OCI-M2 (cell line): ENCODE results near the gene DXO.
"Not testable (repeated sequence)": the region's sequence is repeated elsewhere in the genome, so short reads cannot be mapped to it uniquely, and the experiment has no call there.

Experiments used
- DNase-seq: peaks from one replicate; lab custom pipeline; 2025; ENCODE audit not compliant: unreplicated experiment; lab: John Stamatoyannopoulos, UW

DXO gene

GRCh38 chr6:31980195-31980876, 8.4 kb upstream of the DXO start:
- DNase-seq, result not testable (repeated sequence)

GRCh38 chr6:31979238-31979898, 7.4 kb upstream of the DXO start:
- no peak for DNase-seq

- no peak for DNase-seq
Measured at GRCh38 chr6:31978831-31979230, 6.9 kb upstream of the DXO start.

- DNase-seq, result no peak
Measured at GRCh38 chr6:31977816-31978431, 6.0 kb upstream of the DXO start.

DNA sequence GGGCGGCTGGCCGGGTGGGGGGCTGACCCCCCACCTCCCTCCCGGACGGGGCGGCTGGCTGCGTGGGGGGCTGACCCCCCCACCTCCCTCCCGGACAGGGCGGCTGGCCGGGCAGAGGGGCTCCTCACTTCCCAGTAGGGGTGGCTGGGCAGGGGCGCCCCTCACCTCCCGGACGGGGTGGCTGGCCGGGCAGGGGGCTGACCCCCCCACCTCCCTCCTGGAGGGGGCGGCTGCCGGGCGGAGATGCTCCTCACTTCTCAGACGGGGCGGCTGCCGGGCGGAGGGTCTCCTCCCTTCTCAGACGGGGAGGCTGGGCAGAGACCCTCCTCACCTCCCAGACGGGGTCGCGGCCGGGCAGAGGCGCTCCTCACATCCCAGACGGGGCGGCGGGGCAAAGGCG, 4.1 kb upstream of the DXO start:
- not testable (repeated sequence) for DNase-seq

GRCh38 chr6:31972709-31973350, 892 bp upstream of the DXO start:
- DNase-seq, result peak; percentile 29

DNA sequence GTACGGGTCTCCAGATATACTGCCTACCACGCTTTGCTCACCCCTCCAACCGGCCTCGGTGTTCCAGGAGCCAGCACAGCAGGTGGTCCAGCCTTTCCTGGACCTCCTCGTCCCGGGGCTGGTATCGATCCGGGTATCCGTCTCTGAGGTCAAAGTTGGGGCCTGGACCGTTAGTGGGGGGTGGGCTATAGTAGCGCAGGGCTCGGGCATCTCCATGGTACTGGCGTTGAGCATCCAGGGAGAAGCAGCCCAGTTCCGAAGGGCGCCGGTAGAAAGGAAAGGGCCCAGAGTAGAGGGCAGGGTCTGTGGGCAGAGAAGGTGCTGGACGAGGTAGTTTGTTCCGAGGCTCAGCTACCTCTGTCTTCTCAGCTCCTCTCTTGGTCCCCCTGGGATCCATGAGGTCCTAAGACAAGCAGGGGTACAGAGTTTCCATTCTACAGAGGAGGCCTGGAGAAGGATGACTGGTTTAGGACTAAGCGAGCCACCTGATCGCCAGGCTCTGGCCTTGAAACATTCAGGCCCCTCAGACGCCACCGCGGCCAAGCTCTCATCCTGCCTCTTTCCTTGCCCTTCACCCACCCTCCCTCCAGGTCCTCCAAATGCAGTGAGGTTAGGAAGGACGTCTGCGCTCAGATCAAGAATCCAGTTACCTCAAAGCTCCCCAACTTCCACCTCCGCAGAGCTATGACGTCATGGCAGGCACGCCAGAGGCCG, 502 bp downstream of the DXO start:
- DNase-seq, result no peak

DNA sequence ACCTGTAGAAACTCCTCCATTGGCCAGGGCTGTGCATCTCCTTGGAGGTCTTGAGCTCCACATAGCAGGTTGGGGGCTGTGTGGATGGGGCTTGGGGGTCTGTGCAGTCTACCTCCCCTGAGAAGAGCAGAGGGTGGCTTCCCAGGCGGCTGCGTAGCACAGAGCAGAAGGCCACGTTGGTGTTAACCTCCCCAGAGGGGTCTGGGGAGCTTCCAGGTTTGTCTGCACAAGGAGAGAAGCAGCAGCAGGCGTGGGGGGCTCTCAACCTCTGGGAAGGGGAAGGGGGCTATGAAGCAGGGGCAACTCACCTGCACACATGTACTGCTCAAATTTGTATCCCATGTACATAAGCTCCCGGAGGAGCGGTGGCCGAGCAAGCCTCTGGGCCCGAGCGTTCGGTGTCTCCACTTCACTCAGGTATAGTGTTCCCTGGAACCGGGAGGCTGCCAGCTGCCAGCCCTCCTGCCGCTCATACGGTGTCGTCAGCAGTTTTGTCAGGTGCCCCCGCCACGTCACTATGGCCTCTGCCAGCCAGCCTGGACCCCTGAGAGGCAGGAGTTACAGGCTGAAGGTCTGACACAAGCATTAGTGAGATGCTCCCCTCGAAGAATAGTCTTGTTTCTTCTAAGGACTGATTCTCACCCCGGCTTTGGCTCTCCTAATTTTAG, 1.2 kb downstream of the DXO start:
- no peak for DNase-seq

- no peak for DNase-seq
Measured at GRCh38 chr6:31969712-31970603, 2.0 kb downstream of the DXO start.

GRCh38 chr6:31968791-31969711, 2.9 kb downstream of the DXO start:
- DNase-seq, result no peak

DNA sequence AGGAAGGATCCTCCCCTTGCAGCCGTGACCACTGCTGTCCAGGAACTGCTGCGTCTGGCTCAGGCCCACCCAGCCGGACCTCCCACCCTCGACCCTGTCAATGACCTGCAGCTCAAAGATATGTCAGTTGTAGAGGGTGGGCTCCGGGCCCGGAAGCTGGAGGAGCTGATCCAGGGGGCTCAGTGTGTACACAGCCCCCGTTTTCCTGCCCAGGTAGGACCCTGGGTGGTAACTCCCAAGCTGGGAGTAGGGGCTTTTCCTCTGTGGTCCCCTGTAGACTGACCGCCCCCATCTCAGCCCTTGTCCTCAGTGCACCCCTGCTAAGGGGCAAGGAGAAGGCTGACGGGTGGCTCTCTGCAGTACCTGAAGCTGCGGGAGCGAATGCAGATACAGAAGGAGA, 3.6 kb downstream of the DXO start:
- DNase-seq, result no peak

DNA sequence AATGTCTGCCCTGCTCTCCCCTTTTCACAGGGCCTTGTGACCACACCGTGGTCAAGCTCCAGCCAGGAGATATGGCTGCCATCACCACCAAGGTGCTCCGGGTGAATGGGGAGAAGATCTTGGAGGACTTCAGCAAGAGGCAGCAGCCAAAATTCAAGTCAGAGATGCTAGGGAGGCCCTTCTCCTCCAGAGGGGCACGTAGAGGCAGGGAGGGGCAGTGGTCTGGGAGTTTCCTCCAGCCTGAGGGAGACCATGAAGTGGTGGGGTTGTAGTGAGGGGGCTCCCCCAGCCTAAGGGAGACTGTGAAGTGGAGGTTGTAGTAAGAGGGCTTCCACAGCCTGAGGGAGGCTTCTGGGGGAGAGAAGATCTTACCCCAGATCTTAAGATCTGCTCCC, 4.0 kb downstream of the DXO start:
- no peak for DNase-seq

- DNase-seq, result no peak
Measured at GRCh38 chr6:31966997-31967925, 4.7 kb downstream of the DXO start.

- DNase-seq, result no peak
Measured at GRCh38 chr6:31966506-31966905, 5.4 kb downstream of the DXO start.

DNA sequence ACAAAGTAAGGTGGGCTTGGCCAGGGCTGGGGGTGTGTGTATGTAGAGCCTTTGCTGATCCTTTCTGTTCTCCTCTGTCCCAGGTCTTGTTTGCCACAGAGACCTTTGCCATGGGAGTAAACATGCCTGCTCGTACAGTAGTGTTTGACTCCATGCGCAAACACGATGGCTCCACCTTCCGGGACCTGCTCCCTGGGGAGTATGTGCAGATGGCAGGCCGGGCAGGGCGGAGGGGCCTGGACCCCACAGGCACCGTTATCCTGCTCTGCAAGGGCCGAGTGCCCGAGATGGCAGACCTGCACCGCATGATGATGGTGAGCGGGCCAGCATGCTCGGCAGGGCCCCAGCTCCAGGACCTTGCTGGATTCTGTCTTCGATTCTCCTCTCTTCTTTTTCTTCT, 6.2 kb downstream of the DXO start:
- no peak for DNase-seq

- DNase-seq, result no peak
Measured at GRCh38 chr6:31963921-31964320, 8.0 kb downstream of the DXO start.

DNA sequence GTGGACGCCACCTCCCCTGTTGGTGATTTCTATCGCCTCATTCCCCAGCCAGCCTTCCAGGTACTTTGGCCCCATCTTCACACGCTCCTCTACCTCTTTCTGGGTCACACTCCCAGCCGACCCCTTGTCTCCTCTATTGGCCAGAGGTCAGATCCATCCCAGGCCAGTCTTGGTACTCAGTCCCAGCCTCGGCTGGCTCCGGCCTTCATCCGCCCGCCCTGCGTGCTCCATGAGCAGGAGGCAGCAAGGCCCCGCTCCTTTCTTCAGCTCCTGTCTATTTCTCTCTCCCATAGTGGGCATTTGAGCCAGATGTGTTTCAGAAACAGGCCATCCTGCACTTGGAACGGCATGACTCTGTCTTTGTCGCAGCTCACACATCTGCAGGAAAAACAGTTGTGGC, 10.3 kb downstream of the DXO start:
- no peak for DNase-seq
